DND-41 (cell line): ENCODE data around the gene TMEM18.

Experiments used
- EZH2 ChIP-seq: IDR thresholded peaks from 3 replicates; pipeline ENCODE4 v1.6.1; 2012; ENCODE audit warnings: borderline replicate concordance, low read depth, mild to moderate bottlenecking, moderate library complexity, low read length, inconsistent platforms; ENCODE audit not compliant: severe bottlenecking
- TF ChIP-seq, protein P1 (sequence below): IDR thresholded peaks from 2 replicates; pipeline ENCODE4 v1.5.1; 2012; ENCODE audit warnings: borderline replicate concordance, low read length, moderate library complexity, mild to moderate bottlenecking; ENCODE audit not compliant: poor library complexity, severe bottlenecking; ENCODE audit errors: extremely low read depth

DNA sequence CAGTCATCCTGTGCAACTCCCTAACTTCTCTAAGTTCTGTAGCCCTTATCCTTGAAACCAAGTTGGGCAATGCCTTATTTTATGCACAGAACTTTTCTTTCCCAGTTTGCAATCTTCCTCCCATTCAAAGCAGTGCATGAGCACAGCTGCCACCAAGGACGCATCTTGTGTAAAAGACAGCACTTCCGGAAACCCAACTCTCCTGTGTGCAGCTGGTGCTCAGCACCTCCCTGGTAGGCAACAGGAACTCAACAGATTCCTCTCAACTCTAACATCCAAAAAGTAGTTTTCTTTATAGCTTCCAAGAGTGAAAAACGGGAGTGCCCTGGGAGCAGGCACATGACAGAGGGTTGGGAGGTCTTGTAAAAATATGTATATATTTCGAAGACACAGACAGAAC lies 2.2 kb downstream of the TMEM18 start:
- TF ChIP-seq, protein P1, sequence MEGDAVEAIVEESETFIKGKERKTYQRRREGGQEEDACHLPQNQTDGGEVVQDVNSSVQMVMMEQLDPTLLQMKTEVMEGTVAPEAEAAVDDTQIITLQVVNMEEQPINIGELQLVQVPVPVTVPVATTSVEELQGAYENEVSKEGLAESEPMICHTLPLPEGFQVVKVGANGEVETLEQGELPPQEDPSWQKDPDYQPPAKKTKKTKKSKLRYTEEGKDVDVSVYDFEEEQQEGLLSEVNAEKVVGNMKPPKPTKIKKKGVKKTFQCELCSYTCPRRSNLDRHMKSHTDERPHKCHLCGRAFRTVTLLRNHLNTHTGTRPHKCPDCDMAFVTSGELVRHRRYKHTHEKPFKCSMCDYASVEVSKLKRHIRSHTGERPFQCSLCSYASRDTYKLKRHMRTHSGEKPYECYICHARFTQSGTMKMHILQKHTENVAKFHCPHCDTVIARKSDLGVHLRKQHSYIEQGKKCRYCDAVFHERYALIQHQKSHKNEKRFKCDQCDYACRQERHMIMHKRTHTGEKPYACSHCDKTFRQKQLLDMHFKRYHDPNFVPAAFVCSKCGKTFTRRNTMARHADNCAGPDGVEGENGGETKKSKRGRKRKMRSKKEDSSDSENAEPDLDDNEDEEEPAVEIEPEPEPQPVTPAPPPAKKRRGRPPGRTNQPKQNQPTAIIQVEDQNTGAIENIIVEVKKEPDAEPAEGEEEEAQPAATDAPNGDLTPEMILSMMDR: no peak
- no peak for TF ChIP-seq EZH2
